ENCODE results near the gene ST6GALNAC2.
A peak's percentile ranks its signal among the peaks of the same experiment; 100 is the strongest.
"Not testable (repeated sequence)": the region's sequence is repeated elsewhere in the genome, so short reads cannot be mapped to it uniquely, and the experiment has no call there.

ST6GALNAC2 gene

GRCh38 chr17:76585649-76586593, at the start of gene ST6GALNAC2:
Gene ST6GALNAC2, minus strand, starts transcription at chr17:76585860. Its CDS starts 52 bp downstream, at chr17:76585808.
- peak; percentile 51 for DNase-seq

GRCh38 chr17:76635039-76635438, 49.4 kb upstream of the ST6GALNAC2 start:
- DNase-seq, result no peak

- DNase-seq, result no peak
These were observed 48.1 kb upstream of the ST6GALNAC2 start for GRCh38 chr17:76633628-76634328.

- DNase-seq, result no peak
These were observed 46.3 kb upstream of the ST6GALNAC2 start for GRCh38 chr17:76631821-76632565.

- no peak for DNase-seq
These were observed 44.5 kb upstream of the ST6GALNAC2 start for GRCh38 chr17:76630151-76630550.

GRCh38 chr17:76627510-76627909, 41.9 kb upstream of the ST6GALNAC2 start:
- no peak for DNase-seq

GRCh38 chr17:76626442-76626841, 40.8 kb upstream of the ST6GALNAC2 start:
- no peak for DNase-seq

GRCh38 chr17:76625496-76625895, 39.8 kb upstream of the ST6GALNAC2 start:
- no peak for DNase-seq

GRCh38 chr17:76623271-76624146, 37.8 kb upstream of the ST6GALNAC2 start:
- DNase-seq, result peak; percentile 71

- DNase-seq, result no peak
These were observed 32.2 kb upstream of the ST6GALNAC2 start for GRCh38 chr17:76617838-76618237.

- no peak for DNase-seq
These were observed 29.4 kb upstream of the ST6GALNAC2 start for GRCh38 chr17:76614912-76615617.

GRCh38 chr17:76614064-76614759, 28.6 kb upstream of the ST6GALNAC2 start:
- not testable (repeated sequence) for DNase-seq

GRCh38 chr17:76612977-76613851, 27.6 kb upstream of the ST6GALNAC2 start:
- DNase-seq, result no peak

- DNase-seq, result no peak
These were observed 26.8 kb upstream of the ST6GALNAC2 start for GRCh38 chr17:76612465-76612864.

GRCh38 chr17:76611758-76612157, 26.1 kb upstream of the ST6GALNAC2 start:
- DNase-seq, result no peak

GRCh38 chr17:76611080-76611749, 25.6 kb upstream of the ST6GALNAC2 start:
- DNase-seq, result not testable (repeated sequence)

GRCh38 chr17:76606685-76607084, 21.0 kb upstream of the ST6GALNAC2 start:
- DNase-seq, result not testable (repeated sequence)

- DNase-seq, result no peak
These were observed 15.4 kb upstream of the ST6GALNAC2 start for GRCh38 chr17:76601065-76601464.

All from left hindlimb (tissue), 1 donor.